NCI-H2107 treated with DMSO at 0.1 percent for 48 hours (cell line): ENCODE measurements around the gene ROMO1.
"Not testable (repeated sequence)": the region's sequence is repeated elsewhere in the genome, so short reads cannot be mapped to it uniquely, and the experiment has no call there.

ENCODE experiments used
- DNase-seq: peaks from one replicate; lab custom pipeline; 2025; ENCODE audit not compliant: unreplicated experiment; lab: John Stamatoyannopoulos, UW

The ROMO1 gene

DNA sequence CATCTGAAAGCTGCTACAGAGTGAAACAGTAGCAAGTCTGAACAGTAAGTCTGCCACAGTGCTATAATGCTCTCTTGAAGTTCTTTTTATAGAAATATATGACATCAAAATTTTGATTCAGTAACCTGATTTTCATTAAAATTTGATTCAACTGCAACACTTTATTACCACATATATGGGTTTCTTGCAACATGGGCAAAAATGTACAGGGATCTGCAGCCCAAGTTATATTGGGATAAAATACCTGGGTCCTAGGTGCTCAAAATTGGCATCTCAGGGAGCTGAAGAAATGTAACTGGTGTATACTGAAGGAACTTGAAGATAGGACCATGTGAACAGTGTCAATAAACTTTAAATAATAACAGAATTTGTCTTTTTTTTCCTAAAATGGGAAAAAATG lies 10.8 kb downstream of the ROMO1 start:
- no peak for DNase-seq

- DNase-seq: no peak
These were observed 11.8 kb downstream of the ROMO1 start for GRCh38 chr20:35710884-35711587.

DNA sequence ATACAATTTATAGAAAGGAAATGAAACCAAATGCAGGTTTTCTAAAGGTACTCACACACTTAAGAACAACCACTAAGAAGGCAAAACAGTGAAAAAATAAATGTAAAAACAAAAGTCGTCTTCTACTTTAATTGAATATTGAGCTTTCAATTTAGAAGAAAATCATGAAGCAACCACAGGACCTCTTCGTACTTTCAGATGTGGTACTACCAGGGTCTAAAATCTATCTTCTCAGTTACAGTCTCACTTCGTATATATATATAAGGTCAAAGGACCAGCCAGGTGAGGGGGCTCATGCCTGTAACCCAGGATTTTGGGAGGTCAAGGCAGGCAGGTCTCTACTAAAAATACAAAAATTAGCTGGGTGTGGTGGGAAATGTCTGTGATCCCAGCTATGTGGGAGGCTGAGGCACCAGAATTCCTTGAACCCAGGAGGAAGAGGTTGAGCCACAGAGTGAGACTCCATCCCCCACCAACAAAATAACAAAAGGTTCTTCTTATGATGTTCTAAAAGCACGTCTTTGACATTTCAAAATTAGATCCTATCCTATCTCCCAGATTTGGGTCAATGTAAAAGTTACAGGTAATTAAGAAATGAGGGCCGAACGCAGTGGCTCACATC lies 12.5 kb downstream of the ROMO1 start:
- DNase-seq: no peak

GRCh38 chr20:35713120-35713519 lies 13.9 kb downstream of the ROMO1 start:
- not testable (repeated sequence) for DNase-seq

GRCh38 chr20:35714127-35714526 lies 14.9 kb downstream of the ROMO1 start:
- DNase-seq: no peak

DNA sequence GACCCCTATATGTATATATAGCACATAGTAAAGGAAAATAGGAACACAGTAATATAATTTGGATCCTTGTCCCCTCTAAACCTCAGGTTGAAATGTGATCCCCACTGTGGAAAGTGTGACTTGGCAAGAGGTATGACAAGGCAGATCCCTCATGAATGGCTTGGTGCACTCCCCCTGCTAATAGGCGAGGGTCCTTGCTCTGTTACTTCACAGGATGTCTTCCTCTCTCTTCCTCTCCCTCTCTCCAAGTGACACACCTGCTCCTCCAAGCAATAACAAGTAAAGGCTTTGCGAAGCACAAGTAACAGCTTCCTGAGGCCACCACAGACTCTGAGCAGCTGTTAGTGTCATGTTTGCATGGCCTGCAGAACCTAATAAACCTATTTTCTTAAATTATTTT lies 16.4 kb downstream of the ROMO1 start:
- no peak for DNase-seq

DNA sequence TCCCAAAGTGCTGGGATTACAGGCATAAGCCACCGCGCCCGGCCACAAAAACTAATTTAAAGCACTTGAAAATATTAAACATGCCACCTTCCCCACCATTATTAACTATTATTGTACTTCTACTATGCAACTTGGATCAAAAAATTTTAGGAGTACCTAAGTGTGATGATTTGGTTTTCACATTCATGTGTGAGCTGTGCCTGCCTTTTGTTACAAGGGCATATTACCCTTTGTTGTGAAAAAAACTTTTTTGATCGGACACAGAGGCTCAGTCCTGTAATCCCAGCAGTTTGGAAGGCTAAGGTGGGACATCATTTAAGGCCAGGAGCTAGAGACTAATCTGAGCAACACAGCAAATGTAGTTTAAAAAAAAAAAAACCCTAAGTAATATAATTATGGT lies 17.1 kb downstream of the ROMO1 start:
- DNase-seq: no peak

- not testable (repeated sequence) for DNase-seq
These were observed 19.1 kb downstream of the ROMO1 start for GRCh38 chr20:35718321-35718720.

DNA sequence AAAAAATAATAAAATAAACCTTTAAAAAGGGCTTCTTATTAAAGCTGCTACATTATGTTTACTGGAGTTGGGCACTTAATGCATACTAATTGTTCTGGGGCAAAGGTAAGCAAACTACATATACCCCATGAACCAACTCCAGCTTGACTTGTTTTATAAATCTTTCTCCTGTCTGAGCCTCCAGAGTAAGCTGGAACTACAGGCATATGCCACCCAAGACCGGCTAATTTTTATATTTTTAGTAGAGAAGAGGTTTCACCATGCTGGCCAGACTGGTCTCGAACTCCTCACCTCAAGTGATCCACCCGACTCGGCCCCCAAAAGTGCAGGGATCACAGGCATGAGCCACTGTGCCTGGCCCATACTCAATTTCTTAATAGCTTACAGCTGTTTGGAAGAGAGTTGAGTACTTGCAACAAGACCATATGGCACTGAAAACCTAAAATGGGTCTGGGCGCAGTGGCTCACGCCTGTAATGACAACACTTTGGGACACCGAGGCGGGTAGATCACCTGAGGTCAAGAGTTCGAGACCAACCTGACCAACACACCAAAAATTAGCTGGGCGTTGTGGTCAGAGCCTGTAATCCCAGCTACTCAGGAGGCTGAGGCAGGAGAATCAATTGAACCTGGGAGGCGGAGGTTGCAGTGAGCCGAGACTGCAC lies 19.9 kb downstream of the ROMO1 start:
- no peak for DNase-seq

- DNase-seq: no peak
These were observed 20.5 kb downstream of the ROMO1 start for GRCh38 chr20:35719717-35720116.

DNA sequence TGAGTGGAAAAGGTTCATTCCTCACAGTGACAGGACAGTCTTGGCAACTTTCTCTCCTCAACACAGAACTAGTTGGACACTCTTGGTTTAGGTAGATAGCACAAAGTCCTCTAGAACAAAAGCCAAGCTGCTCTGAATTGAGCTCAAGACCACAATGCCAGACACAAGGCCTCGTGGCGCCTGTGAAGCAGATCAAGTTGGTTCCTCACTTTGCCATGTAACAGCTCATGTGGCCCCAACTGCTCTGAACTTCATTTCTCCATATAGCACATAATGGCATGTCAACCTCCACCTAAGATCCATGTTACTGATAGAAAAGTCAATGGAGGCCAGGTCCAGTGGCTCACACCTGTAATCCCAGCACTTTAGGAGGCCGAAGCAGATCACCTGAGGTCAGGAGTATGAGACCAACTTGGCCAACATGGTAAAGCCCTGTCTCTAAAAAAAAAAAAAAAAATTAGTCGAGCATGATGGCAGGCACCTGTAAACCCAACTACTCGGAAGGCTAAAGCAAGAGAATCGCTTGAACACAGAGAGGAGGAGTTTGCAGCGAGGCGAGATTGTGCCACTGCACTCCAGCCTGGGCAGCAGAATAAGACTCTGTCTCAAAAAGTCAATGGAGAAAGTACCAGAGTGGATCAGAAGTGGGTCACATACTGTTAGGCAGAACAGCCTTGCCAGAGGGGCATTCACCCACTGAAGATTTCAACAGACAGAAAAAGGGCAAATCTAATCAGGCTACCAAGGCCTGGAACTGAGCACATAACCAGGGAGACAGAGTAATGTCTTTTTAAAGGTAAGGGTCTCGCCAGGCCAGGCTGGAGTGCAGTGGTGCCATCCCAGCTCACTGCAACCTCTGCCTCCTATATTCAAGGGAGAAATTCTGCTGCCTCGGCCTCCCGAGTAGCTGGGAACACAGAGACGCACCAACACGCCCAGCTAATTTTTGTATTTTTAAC lies 21.2 kb downstream of the ROMO1 start:
- DNase-seq: no peak

DNA sequence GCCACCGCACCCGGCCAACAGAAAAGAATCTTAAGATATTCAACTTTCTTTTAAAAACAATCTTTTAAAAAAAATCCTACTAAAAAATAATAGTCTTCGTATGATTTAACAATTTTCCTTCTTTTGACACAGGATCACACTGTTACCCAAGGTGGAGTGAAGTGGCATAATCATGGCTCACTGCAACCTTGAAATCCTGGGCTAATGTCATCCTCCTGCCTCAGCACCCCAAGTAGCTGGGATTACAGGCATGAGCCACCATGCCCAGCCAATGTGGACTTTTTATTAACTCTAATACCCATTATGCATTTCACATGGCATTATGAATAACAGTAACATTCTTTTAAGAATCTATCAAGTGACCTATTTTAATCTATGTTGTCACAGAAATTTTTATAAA lies 22.0 kb downstream of the ROMO1 start:
- no peak for DNase-seq

DNA sequence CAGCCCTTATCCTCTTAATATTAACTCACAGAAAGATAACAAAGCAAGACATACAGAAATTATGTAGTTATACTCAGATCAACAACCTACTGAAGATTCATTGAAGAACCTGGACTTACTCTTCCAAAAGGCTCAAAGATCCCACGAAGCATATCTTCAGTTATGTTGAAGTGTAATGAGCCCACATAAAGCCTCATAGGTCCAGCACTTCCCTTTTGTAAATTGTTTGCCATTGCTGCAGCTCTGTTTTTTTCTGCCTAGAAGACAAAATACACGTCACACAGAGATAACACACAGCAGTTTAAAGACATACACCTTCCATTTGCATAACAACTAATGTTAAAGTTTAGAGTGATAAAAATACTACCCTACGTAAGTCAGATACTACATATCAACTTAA lies 22.4 kb downstream of the ROMO1 start:
- no peak for DNase-seq

DNA sequence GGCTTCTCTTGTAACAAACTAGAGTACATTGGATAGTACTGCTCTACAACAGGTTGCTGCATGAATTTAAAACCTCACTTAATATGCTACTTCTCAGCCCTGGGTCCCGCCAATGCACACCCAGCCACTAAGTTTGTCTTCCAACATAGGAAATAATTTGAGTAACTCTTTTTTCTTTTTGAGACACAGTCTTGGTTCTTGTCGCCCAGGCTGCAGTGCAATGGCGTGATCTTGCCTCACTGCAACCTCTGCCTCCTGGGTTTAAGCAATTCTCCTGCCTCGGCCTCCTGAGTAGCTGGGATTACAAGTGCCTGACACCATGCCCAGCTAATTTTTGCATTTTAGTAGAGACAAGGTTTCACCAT lies 24.1 kb downstream of the ROMO1 start:
- not testable (repeated sequence) for DNase-seq

DNA sequence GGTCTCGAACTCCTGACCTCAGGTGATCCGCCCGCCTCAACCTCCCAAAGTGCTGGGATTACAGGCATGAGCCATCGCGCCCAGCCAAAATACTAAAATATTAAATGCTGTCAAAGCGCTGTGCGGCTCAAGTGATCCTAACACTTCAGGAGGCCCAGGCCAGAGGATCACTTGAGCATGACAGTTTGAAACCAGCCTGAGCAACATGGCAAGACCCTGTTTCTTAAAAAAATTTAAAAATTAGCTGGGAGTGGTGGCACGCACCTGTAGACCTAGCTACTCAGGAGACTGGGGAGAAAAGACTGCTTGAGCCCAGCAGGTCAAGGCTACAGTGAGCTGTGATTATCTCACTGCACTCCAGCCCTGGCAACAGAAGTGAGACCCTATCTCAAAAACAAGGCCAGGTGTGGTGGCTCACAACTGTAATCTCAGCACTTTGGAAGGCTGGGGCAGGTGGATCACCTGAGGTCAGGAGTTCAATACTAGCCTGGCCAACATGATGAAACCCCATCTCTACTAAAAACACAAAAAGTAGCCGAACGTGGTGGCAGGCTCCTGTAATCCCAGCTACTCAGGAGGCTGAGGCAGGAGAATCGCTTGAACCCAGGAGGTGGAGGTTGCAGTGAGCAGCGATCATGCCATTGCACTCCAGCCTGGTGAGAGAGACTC lies 24.6 kb downstream of the ROMO1 start:
- DNase-seq: not testable (repeated sequence)

GRCh38 chr20:35724321-35725230 lies 25.4 kb downstream of the ROMO1 start:
- no peak for DNase-seq

- DNase-seq: no peak
These were observed 27.9 kb downstream of the ROMO1 start for GRCh38 chr20:35726842-35727711.

GRCh38 chr20:35729283-35729807 lies 30.1 kb downstream of the ROMO1 start:
- no peak for DNase-seq
